ENCODE data around the gene TP73.

TP73 gene

GRCh38 chr1:3634059-3634800, 18.1 kb upstream of the TP73 start:
- DNase-seq, result no peak

DNA sequence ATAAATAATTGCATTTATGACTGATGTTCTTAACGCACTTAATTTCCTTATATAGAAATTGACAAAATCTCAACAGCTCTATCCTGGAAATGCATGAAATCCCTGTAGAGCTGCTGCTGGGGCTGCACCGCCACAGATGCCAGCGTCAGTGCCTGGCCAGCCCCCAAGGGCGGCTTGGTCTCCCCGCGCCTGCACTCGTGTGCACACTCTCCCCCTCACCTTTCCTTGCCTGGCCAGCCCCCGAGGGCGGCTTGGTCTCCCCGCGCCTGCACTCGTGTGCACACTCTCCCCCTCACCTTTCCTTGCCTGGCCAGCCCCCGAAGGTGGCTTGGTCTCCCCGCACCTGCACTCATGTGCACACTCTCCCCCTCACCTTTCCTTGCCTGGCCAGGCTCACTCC, 16.2 kb upstream of the TP73 start:
- no peak for DNase-seq

GRCh38 chr1:3636531-3636930, 15.8 kb upstream of the TP73 start:
- DNase-seq, result no peak

DNA sequence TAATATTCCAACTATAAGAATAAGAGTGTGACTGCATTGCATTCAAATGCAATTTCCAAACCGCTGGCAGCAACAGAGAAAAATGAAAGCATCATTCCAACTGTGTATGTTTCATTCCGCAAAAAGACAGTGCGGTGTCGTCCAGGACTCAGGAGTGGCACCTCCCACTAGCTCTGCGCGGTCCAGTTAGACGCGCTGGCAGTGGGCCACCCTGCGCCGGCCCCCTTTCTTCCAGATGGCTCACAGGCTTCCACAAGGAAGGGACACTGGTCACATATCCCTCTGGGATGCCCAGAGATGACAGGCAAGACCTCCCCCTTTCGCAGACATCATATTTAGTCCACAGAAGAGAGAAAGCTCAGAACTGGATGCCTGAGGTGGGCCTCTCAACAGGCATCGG, 14.3 kb upstream of the TP73 start:
- DNase-seq, result no peak

DNA sequence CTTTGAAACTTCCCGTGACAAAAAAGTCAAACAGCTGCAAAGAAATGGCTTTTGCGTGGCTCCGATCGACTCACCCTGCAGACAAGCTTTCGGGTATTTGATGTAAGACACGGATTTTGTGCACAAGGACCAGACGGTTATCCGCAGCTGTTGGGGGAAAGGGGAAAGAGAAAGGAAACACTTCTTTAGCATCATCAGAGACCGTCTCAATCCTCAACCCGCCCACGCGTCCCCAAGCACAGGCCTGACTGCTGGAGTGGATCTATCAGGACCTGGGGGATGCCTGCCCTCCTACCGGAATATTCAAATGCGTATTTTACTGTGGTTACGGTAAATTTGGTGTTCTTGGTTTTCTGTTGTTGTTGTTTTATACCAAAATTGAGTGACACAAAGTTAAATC, 13.6 kb upstream of the TP73 start:
- DNase-seq, result no peak

GRCh38 chr1:3639397-3639911, 12.9 kb upstream of the TP73 start:
- no peak for DNase-seq

DNA sequence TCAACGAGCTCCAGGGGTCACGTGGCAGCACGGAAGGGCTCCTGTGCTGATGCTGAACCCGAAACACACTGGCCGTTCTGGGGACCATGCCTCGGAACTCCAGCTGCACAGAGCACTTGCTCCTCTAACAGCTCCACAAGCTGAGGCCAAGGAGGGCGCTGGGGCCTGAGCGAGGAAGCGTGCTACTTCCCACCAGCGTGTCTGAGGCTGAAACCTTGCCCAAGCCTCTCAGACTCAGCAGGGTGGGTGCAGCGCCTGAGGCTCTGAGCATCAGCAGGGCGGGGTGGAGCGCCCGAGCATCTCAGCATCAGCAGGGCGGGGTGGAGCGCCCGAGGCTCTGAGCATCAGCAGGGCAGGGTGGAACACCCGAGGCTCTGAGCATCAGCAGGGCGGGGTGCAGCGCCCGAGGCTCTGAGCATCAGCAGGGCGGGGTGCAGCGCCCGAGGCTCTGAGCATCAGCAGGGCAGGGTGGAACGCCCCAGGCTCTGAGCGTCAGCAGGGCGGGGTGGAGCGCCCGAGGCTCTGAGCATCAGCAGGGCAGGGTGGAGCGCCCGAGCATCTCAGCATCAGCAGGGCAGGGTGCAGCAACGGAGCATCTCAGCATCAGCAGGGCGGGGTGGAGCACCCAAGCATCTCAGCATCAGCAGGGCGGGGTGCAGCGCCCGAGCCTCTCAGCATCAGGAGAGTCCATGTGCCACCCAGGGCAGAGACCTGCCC, 12.0 kb upstream of the TP73 start:
- DNase-seq, result no peak

- no peak for DNase-seq
These were observed 11.1 kb upstream of the TP73 start for GRCh38 chr1:3641046-3641760.

- no peak for DNase-seq
These were observed 10.5 kb upstream of the TP73 start for GRCh38 chr1:3641816-3642215.

DNA sequence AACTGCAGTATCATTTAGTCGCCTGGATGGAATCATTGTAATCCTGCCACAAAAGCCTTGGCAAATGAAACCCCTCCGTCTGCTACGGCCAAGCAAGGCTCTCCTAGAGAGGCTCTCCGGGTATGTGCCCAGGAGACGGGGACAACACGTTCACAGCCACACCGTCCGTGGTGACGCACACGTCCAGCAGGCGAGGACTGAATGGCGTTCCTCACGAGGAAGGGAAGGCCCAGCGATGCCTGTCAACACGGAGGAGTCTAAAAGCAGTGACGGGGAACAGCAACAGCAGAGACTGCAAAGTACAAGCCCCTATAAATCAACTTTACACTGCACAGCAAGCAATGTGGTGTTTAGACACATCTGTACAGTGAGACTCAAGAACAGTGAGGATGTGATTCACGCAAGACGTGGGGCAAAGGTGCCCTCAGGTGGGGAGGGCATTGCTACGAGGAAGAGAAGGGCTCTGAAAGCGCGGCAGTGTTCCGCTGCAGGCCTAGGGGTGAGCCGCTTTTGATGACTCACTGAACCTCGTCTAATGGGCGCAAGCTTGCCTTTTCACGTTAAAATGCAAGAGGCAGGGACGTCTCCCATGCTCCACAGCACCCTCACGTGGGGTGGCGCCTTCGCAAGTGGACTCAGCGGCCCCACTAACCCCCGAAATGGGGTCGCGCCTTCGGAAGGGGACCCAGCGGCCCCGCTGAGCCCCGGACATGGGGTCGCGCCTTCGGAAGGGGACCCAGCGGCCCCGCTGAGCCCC, 9.2 kb upstream of the TP73 start:
- no peak for DNase-seq

GRCh38 chr1:3644273-3644672, 8.0 kb upstream of the TP73 start:
- no peak for DNase-seq

- DNase-seq, result no peak
These were observed 7.1 kb upstream of the TP73 start for GRCh38 chr1:3645247-3645646.

DNA sequence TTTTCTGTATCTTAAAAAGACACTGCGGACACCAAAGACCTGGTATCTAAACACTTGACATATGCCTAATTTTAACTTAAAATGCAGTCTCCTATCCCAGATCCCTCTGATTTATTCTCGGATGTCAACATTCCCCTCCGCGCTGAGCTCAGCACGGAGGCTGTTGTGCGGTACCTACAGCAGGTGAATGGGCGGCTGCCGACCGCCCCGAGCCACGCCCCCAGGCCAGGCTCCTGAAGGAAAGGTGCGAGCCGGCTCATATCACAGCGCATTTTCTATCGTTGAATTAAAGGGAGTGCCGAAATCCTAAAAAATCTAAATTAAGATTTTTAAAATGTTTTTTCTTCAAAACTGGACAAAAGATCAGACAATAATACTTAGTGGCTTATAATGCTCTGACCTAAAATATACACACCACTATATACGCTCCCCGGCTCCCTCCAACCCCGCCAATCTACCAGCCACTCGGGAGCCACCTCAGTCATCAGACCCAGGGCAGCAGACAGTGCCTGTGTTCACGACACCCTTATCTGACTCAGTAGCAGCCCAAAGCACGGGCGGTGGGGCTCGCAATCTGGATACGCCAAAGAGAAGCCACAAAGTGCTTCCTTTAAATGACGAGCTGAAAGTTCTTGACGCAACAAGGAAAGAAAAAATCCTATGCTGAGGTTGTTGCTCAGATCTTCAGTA, 6.5 kb upstream of the TP73 start:
- DNase-seq, result no peak

DNA sequence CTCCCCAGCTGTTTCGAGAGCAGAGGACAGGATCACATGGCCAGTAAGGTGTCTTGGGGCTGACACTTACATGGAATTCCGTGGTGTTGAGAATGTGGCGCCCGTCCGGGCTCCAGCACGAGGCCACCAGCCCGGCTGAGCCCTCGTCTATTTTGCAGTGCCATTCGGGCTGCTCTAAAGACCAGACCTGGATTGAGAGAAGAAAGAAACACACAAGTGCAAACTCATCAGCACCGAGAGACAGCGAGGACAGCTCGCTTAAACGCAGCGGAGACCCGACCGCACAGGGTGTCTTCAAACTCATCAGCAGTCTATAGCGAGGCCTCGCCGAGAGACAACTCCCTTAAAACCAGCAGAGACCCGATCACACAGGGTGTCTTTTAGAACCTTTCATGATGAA, 5.7 kb upstream of the TP73 start:
- no peak for DNase-seq

GRCh38 chr1:3649342-3650247, 2.7 kb upstream of the TP73 start, which contains the start of gene WRAP73:
Gene WRAP73 (minus strand): TSS chr1:3650103. CDS start chr1:3649999, 104 bp downstream.
- peak; percentile 86 for DNase-seq

DNA sequence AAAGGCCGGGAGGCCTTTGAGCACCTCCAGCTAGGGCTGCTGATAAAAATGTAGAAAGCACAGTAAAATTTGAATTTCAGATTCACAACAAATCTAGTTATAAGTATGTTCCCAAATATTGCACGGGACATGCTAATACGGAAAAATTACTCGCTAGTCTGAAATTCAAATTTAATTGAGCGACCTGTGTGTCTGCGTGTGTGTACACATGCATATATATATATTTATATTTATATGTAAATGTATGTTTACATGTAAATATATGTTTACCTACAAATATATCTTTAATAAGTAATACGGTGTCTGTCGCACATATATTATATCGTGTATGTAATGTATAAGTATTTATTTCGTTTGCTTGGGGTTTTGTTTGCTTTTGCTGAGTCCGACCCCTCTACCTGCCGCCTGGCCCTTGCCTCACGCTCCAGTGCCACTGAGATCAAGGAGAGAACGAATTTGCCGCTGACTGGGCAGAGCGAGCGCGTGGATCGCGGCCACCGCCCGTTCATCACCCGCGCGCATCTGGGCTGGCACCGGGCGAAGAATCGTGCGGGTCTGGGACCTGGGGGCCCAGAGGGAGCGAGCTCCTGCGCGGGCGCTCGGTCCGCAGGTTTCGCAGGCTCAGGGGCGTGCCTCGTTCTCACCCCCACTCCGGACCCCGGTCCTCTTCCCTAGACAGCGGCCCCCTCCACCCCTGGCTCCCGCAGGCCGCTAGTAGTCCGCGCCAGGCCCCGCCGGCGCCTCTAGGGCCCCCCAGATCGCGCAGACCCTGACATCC, 1.9 kb upstream of the TP73 start:
- no peak for DNase-seq

- DNase-seq, result peak; percentile 7
These were observed 1.0 kb upstream of the TP73 start for GRCh38 chr1:3651026-3651929.

DNA sequence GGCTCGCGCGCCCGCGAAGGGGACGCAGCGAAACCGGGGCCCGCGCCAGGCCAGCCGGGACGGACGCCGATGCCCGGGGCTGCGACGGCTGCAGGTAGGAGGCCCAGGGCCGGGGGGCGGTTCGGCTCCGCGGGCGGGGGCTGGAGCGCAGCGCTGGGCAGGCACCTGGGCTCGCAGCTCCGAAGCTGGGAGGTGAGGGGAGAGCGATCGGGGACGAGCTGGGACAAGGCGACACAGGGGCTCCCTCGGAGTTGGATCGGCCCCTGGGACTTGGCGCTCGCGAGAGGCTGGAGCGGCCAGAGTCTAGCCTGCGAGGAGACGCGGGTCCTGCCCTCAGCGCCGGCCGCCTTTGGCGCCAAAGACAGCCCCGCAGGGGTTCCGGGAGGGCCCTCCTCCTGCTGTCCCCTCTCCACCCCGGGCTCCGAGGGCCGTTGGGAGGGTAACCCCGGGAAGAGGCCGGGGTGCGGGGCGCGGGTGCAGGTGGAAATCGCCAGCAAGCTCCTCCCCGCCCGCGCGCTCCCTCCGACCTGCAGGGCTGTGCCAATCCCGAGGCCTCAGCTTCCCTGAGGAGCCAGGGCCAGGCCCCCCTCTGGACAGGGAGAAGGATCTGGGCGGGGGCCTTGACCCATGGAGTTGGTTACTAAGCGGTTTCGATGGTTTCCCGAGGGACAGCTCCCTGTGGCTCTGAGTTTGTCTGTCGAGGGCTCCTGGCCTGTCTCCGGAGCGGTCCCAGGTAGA, 401 bp downstream of the TP73 start:
- no peak for DNase-seq

- no peak for DNase-seq
These were observed 936 bp downstream of the TP73 start for GRCh38 chr1:3653286-3653618.
